Measurements from ENCODE around the gene USP17L20.
"Not testable (repeated sequence)": the region's sequence is repeated elsewhere in the genome, so short reads cannot be mapped to it uniquely, and the experiment has no call there.

- TF ChIP-seq ARNT (IDR thresholded peaks at IDR 0.05); USF2 (IDR thresholded peaks at IDR 0.05; ENCODE audit: low read depth, low read length); USF2 (CRISPR knock-in tag; IDR thresholded peaks at IDR 0.05; ENCODE audit: borderline replicate concordance); ZKSCAN8 (CRISPR knock-in tag; IDR thresholded peaks at IDR 0.05; ENCODE audit: borderline replicate concordance); EZH2 (conservative IDR thresholded peaks at IDR 0.05; ENCODE audit: low read depth, low read length); E2F5 (CRISPR knock-in tag; conservative IDR thresholded peaks at IDR 0.05); ZSCAN31 (CRISPR knock-in tag; IDR thresholded peaks at IDR 0.05; ENCODE audit: low read depth); NFYB (CRISPR knock-in tag; IDR thresholded peaks at IDR 0.05); NCOA5 (CRISPR knock-in tag; IDR thresholded peaks at IDR 0.05): not testable (repeated sequence)
These were observed 14.3 kb upstream of the USP17L20 start, which contains the start of gene USP17L17 for GRCh38 chr4:9243579-9243978.
